Astrocyte (in vitro differentiated cells and primary cell): Measurements from ENCODE around the gene CRTAP.

Experiments used
- EZH2 ChIP-seq: IDR thresholded peaks from 2 replicates; pipeline ENCODE4 v1.6.1; 2012; ENCODE audit warnings: mild to moderate bottlenecking, low read length, inconsistent platforms; ENCODE audit not compliant: insufficient read depth
- TF ChIP-seq, protein P1 (sequence below): IDR thresholded peaks from 2 replicates; pipeline ENCODE4 v1.5.1; 2011; ENCODE audit warnings: low read depth, mild to moderate bottlenecking, inconsistent platforms, low read length, moderate library complexity; ENCODE audit not compliant: insufficient read depth

DNA sequence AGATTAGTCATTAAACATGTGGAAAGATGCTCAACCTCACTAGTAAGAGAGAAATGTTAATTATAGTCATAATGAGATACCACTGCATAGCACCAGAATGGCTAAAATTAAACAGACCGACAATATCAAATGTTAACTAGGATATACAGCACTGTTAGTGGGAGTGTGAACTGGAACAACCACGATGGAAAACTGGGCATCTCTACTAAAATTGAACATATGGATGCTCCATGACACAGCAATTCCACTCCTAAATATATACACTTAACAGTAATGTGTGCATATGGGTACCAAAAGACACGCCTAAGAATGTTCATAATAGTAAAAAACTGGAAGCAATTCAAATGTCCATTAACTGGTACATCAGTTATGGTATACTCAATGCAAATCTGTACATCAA is 41.5 kb downstream of the CRTAP start:
- TF ChIP-seq, protein P1, sequence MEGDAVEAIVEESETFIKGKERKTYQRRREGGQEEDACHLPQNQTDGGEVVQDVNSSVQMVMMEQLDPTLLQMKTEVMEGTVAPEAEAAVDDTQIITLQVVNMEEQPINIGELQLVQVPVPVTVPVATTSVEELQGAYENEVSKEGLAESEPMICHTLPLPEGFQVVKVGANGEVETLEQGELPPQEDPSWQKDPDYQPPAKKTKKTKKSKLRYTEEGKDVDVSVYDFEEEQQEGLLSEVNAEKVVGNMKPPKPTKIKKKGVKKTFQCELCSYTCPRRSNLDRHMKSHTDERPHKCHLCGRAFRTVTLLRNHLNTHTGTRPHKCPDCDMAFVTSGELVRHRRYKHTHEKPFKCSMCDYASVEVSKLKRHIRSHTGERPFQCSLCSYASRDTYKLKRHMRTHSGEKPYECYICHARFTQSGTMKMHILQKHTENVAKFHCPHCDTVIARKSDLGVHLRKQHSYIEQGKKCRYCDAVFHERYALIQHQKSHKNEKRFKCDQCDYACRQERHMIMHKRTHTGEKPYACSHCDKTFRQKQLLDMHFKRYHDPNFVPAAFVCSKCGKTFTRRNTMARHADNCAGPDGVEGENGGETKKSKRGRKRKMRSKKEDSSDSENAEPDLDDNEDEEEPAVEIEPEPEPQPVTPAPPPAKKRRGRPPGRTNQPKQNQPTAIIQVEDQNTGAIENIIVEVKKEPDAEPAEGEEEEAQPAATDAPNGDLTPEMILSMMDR: no peak
- no peak for TF ChIP-seq EZH2
